Kidney (tissue), 14 donors: ENCODE results near the gene TOMM34. TPM values are rescaled to one million over a fixed set of nuclear protein-coding genes. Genes with fewer than 3 reads are reported as not detected.
A peak's percentile ranks its signal among the peaks of the same experiment; 100 is the strongest.

Experiments used
- DNase-seq, 5 donors: peaks; one replicate each; pipeline ENCODE4 v3.0.0-alpha.2; 2013 to 2020
- FAIRE-seq: peaks from 2 replicates; lab custom pipeline; 2012; peaks lifted over from hg19 to GRCh38; lab: Jason Lieb, UNC
- H3K27ac ChIP-seq, 2 donors: one replicate each; pipeline ENCODE4 v1.7.0; 2013; ENCODE audit warnings: low read depth in 2 of 2, low read length in 2 of 2, inconsistent platforms in 1 of 2
- H3K27me3 ChIP-seq: one replicate; pipeline ENCODE4 v1.7.1; 2013; ENCODE audit warnings: low read length, inconsistent platforms; ENCODE audit not compliant: control insufficient read depth, insufficient read depth
- H3K36me3 ChIP-seq, 3 donors: one replicate each; pipeline versions ENCODE4 v1.7.0 to v1.7.1; 2013; ENCODE audit warnings: low read length in 3 of 3, control low read depth in 1 of 3, inconsistent platforms in 1 of 3; ENCODE audit not compliant: insufficient read depth in 3 of 3, control insufficient read depth in 2 of 3
- H3K4me1 ChIP-seq, 3 donors: one replicate each; pipeline versions ENCODE4 v1.7.0 to v1.7.1; 2013; ENCODE audit warnings: low read length in 3 of 3, inconsistent platforms in 1 of 3, low read depth in 1 of 3; ENCODE audit not compliant: control insufficient read depth in 2 of 3, insufficient read depth in 2 of 3
- H3K4me3 ChIP-seq, 3 donors: one replicate each; pipeline versions ENCODE4 v1.7.0 to v1.8.1; 2013; ENCODE audit warnings: low read length in 3 of 3, control low read depth in 1 of 3, inconsistent platforms in 1 of 3
- H3K9ac ChIP-seq, 3 donors: one replicate each; pipeline versions ENCODE4 v1.7.0 to v1.7.1; 2013; ENCODE audit warnings: low read length in 3 of 3, control low read depth in 1 of 3, inconsistent platforms in 1 of 3
- H3K9me3 ChIP-seq, 3 donors: one replicate each; pipeline versions ENCODE4 v1.7.0 to v1.7.1; 2013; ENCODE audit warnings: low read length in 3 of 3, control low read depth in 1 of 3, inconsistent platforms in 1 of 3; ENCODE audit not compliant: control insufficient read depth in 2 of 3, insufficient read depth in 1 of 3
- CTCF ChIP-seq: IDR thresholded peaks from 3 replicates; pipeline ENCODE4 v1.5.1; 2012; ENCODE audit warnings: mild to moderate bottlenecking, moderate library complexity, borderline replicate concordance; ENCODE audit not compliant: insufficient read depth; ENCODE audit errors: extremely low read depth
- intact Hi-C: fragments of 100-400 bp; cut with DNase I; formaldehyde crosslinking; loops from one replicate; pipeline ENCODE4 v1.11.1; 2022
- polyA plus RNA-seq: library from polyadenylated mRNA; stranded (reverse); fragments of 350-450 nt; fragmentation: Illumina TruSeq; extraction: RNeasy Lipid Tissue Mini Kit (QIAGEN cat#74804); gene quantifications from one replicate; pipeline ENCODE4 v1.2.3, GENCODE V29; 2014; ENCODE audit warnings: low read depth, low replicate concordance; ENCODE audit not compliant: insufficient read depth
- total RNA-seq: library from RNA; stranded (reverse); fragmentation: NEBNext Ultra II Directional; extraction: Animal tissue kit (Norgen Biotek cat#: 25700); gene quantifications from one replicate; pipeline ENCODE4 v1.2.1, GENCODE V29; 2021
- donor health status: control.
- donor health status: control.
- donor health status: control.
- donor health status: control.
- donor health status: control.
- donor health status: DM: yes; HTN: yes; CAD: no.
- donor health status: Normal renal cell carcinoma (clear cell type).

The TOMM34 gene
- total and polyA plus RNA-seq, 2 donors from 2014 or later, result 18.8 to 39.6 TPM

- Histone ChIP-seq H3K4me1 (peaks cover 0 to 3% (median 0%) of the 10 kb centered on the region in 3 donors), H3K4me3 (no peak overlapping the region), H3K9ac (no peak overlapping the region), H3K27ac (no peak overlapping the region), H3K36me3 (peaks cover 2 to 11% (median 2%) of the 10 kb centered on the region in 3 donors), H3K27me3 (no peaks in the 10 kb centered on the region), H3K9me3 (no peaks in the 10 kb centered on the region)
- no peak for TF ChIP-seq CTCF
- FAIRE-seq, result no peak
- intact Hi-C loops, result no loop called here
- DNase-seq, result no peak
Observed at GRCh38 chr20:44914924-44915323, 45.3 kb downstream of the TOMM34 start.

GRCh38 chr20:44912189-44912588 lies 48.0 kb downstream of the TOMM34 start:
- no peak overlapping the region for H3K4me3 ChIP-seq
- DNase-seq, result no peak
- no peaks in the 10 kb centered on the region for H3K27me3 ChIP-seq
- TF ChIP-seq CTCF, result no peak
- FAIRE-seq, result no peak
- no peak overlapping the region for H3K27ac ChIP-seq
- no peak overlapping the region for H3K9ac ChIP-seq
- intact Hi-C loops, result no loop called here
- H3K4me1 ChIP-seq, result peaks cover 0 to 8% (median 0%) of the 10 kb centered on the region in 3 donors
- no peaks in the 10 kb centered on the region for H3K9me3 ChIP-seq
- H3K36me3 ChIP-seq, result peaks cover 2 to 11% (median 3%) of the 10 kb centered on the region in 3 donors

- TF ChIP-seq CTCF, result peak; percentile 52
- no peak overlapping the region for H3K27ac ChIP-seq
- intact Hi-C loops, result no loop called here
- peaks cover 7 to 12% (median 9%) of the 10 kb centered on the region in 3 donors for H3K36me3 ChIP-seq
- H3K27me3 ChIP-seq, result no peaks in the 10 kb centered on the region
- peaks cover 0 to 8% (median 0%) of the 10 kb centered on the region in 3 donors for H3K4me1 ChIP-seq
- no peaks in the 10 kb centered on the region for H3K9me3 ChIP-seq
- no peak overlapping the region for H3K9ac ChIP-seq
- DNase-seq (peak; percentile 70 to 83 (median 76)), FAIRE-seq (no peak)
- H3K4me3 ChIP-seq, result peak overlapping the region in 1 of 3 donors; percentile 0
Observed at GRCh38 chr20:44911264-44911921, 48.8 kb downstream of the TOMM34 start.
